K562 (cell line): Measurements from ENCODE around the gene CNOT1. TPM values are rescaled to one million over a fixed set of nuclear protein-coding genes. Genes with fewer than 3 reads are reported as not detected.

Experiments used
- polyA plus RNA-seq, 8 experiments: library from polyadenylated mRNA; depleted of rRNA in 4 of 8; stranded (reverse) in 5 of 8; unstranded in 3 of 8; fragments of >200 nt; fragmentation: Nextera tagmentation in 2 of 8; fragmentation: Illumina TruSeq in 1 of 8; extraction: Ambion mirVana in 2 of 8; extraction: Trizol in 1 of 8; gene quantifications; 2 replicates each; pipeline versions ENCODE4 v1.2.1 to v1.2.3, GENCODE V29; 2011 to 2014; ENCODE audit warnings: inconsistent platforms in 1 of 8, missing spikeins in 1 of 8
- small RNA-seq: library from RNA; depleted of rRNA; stranded (forward); fragments of <200 nt; gene quantifications from one replicate; pipeline ENCODE3, GENCODE V24; 2014
- total RNA-seq, 7 experiments: library from RNA; depleted of rRNA in 6 of 7; stranded (reverse); fragments of >200 nt in 6 of 7; fragmentation: Illumina TruSeq in 2 of 7; extraction: Trizol in 2 of 7; gene quantifications; 2 replicates each; pipeline versions ENCODE4 v1.2.1 to v1.2.3, GENCODE V29; 2011 to 2021; ENCODE audit warnings: low replicate concordance in 1 of 7

Gene CNOT1
- total and polyA plus RNA-seq, 9 of the 15 experiments (the other 6 are each of a cell fraction or from before 2014, with no cell fraction given): 110 to 270 (median 220) TPM

Small RNAs within 50 kb of the gene (small RNA-seq; reads per million reads assigned to genes)
- gene RNU6-103P (not detected), gene SNORA46 (41.4 reads per million, percentile 98 among the genes with 10 or more reads in this experiment), gene SNORA50A (not detected)

Other genes with a start within 250 kb of the CNOT1 start
- 18.1 and 18.3 TPM in 2 replicates for gene GINS3, start 237.4 kb downstream of the CNOT1 start, total RNA-seq (2014; rRNA removed)
- 24.9 and 25.7 TPM in 2 replicates for gene GINS3, start 237.4 kb downstream of the CNOT1 start, total RNA-seq (2014; rRNA removed; fragmentation: Illumina TruSeq; extraction: Trizol)
- 26.7 and 27.0 TPM in 2 replicates for gene GINS3, start 237.4 kb downstream of the CNOT1 start, total RNA-seq (2015; rRNA removed; fragmentation: Illumina TruSeq; extraction: Trizol)
- gene GINS3, start 237.4 kb downstream of the CNOT1 start, total RNA-seq (2021): 17.8 and 22.5 TPM in 2 replicates
- 18.6 and 24.6 TPM in 2 replicates for gene GINS3, start 237.4 kb downstream of the CNOT1 start, polyA plus RNA-seq (2011; rRNA removed)
- 27.7 and 31.9 TPM in 2 replicates for gene GINS3, start 237.4 kb downstream of the CNOT1 start, polyA plus RNA-seq (2014; fragmentation: Illumina TruSeq; extraction: Trizol)
- gene GINS3, start 237.4 kb downstream of the CNOT1 start, polyA plus RNA-seq (2014; fragmentation: Nextera tagmentation; extraction: Ambion mirVana): 10 to 100 TPM; 25.4 to 28.1 TPM
- 17.8 and 20.6 TPM in 2 replicates for gene GINS3, start 237.4 kb downstream of the CNOT1 start, polyA plus RNA-seq (2014; rRNA removed)
- gene NDRG4, start 129.7 kb downstream of the CNOT1 start, total RNA-seq (2014; rRNA removed): 0.18 and 0.37 TPM in 2 replicates
- 0.22 and 0.62 TPM in 2 replicates for gene NDRG4, start 129.7 kb downstream of the CNOT1 start, total RNA-seq (2014; rRNA removed; fragmentation: Illumina TruSeq; extraction: Trizol)
- gene NDRG4, start 129.7 kb downstream of the CNOT1 start, total RNA-seq (2015; rRNA removed; fragmentation: Illumina TruSeq; extraction: Trizol): 0.14 and 0.26 TPM in 2 replicates
- 0.85 and 0.95 TPM in 2 replicates for gene NDRG4, start 129.7 kb downstream of the CNOT1 start, total RNA-seq (2021)
- gene NDRG4, start 129.7 kb downstream of the CNOT1 start, polyA plus RNA-seq (2011; rRNA removed): 0.24 and 0.61 TPM in 2 replicates
- 0.14 and 0.28 TPM in 2 replicates for gene NDRG4, start 129.7 kb downstream of the CNOT1 start, polyA plus RNA-seq (2014; fragmentation: Illumina TruSeq; extraction: Trizol)
- under 1 TPM; 0.06 to 0.07 TPM for gene NDRG4, start 129.7 kb downstream of the CNOT1 start, polyA plus RNA-seq (2014; fragmentation: Nextera tagmentation; extraction: Ambion mirVana)
- gene NDRG4, start 129.7 kb downstream of the CNOT1 start, polyA plus RNA-seq (2014; rRNA removed): 0.53 and 0.81 TPM in 2 replicates
- gene SETD6, start 114.3 kb downstream of the CNOT1 start, total RNA-seq (2014; rRNA removed): 28.1 and 33.9 TPM in 2 replicates
- gene SETD6, start 114.3 kb downstream of the CNOT1 start, total RNA-seq (2014; rRNA removed; fragmentation: Illumina TruSeq; extraction: Trizol): 19.8 and 21.4 TPM in 2 replicates
- 19.3 and 20.2 TPM in 2 replicates for gene SETD6, start 114.3 kb downstream of the CNOT1 start, total RNA-seq (2015; rRNA removed; fragmentation: Illumina TruSeq; extraction: Trizol)
- 24.4 and 28.5 TPM in 2 replicates for gene SETD6, start 114.3 kb downstream of the CNOT1 start, total RNA-seq (2021)
- 23.7 and 29.2 TPM in 2 replicates for gene SETD6, start 114.3 kb downstream of the CNOT1 start, polyA plus RNA-seq (2011; rRNA removed)
- gene SETD6, start 114.3 kb downstream of the CNOT1 start, polyA plus RNA-seq (2014; fragmentation: Illumina TruSeq; extraction: Trizol): 18.3 and 19.3 TPM in 2 replicates
- 1 to 10 TPM; 9.2 to 9.6 TPM for gene SETD6, start 114.3 kb downstream of the CNOT1 start, polyA plus RNA-seq (2014; fragmentation: Nextera tagmentation; extraction: Ambion mirVana)
- 37.2 and 40.9 TPM in 2 replicates for gene SETD6, start 114.3 kb downstream of the CNOT1 start, polyA plus RNA-seq (2014; rRNA removed)
- gene SLC38A7, start 54.9 kb upstream of the CNOT1 start, total RNA-seq (2014; rRNA removed): 5.8 and 6.5 TPM in 2 replicates
- 4.7 and 5.9 TPM in 2 replicates for gene SLC38A7, start 54.9 kb upstream of the CNOT1 start, total RNA-seq (2014; rRNA removed; fragmentation: Illumina TruSeq; extraction: Trizol)
- gene SLC38A7, start 54.9 kb upstream of the CNOT1 start, total RNA-seq (2015; rRNA removed; fragmentation: Illumina TruSeq; extraction: Trizol): 7.2 and 7.5 TPM in 2 replicates
- 9.8 and 12.2 TPM in 2 replicates for gene SLC38A7, start 54.9 kb upstream of the CNOT1 start, total RNA-seq (2021)
- gene SLC38A7, start 54.9 kb upstream of the CNOT1 start, polyA plus RNA-seq (2011; rRNA removed): 5.5 and 5.7 TPM in 2 replicates
- gene SLC38A7, start 54.9 kb upstream of the CNOT1 start, polyA plus RNA-seq (2014; fragmentation: Illumina TruSeq; extraction: Trizol): 7.8 and 8.1 TPM in 2 replicates
- gene SLC38A7, start 54.9 kb upstream of the CNOT1 start, polyA plus RNA-seq (2014; fragmentation: Nextera tagmentation; extraction: Ambion mirVana): 1 to 10 TPM; 2.7 to 2.8 TPM
- 7.2 and 10.4 TPM in 2 replicates for gene SLC38A7, start 54.9 kb upstream of the CNOT1 start, polyA plus RNA-seq (2014; rRNA removed)
- 76.5 and 92.9 TPM in 2 replicates for gene GOT2, start 104.5 kb upstream of the CNOT1 start, total RNA-seq (2014; rRNA removed)
- gene GOT2, start 104.5 kb upstream of the CNOT1 start, total RNA-seq (2014; rRNA removed; fragmentation: Illumina TruSeq; extraction: Trizol): 80.2 and 85.4 TPM in 2 replicates
- 60.4 and 64.7 TPM in 2 replicates for gene GOT2, start 104.5 kb upstream of the CNOT1 start, total RNA-seq (2015; rRNA removed; fragmentation: Illumina TruSeq; extraction: Trizol)
- 149 and 157 TPM in 2 replicates for gene GOT2, start 104.5 kb upstream of the CNOT1 start, total RNA-seq (2021)
- gene GOT2, start 104.5 kb upstream of the CNOT1 start, polyA plus RNA-seq (2011; rRNA removed): 43.1 and 58.9 TPM in 2 replicates
- 170 and 190 TPM in 2 replicates for gene GOT2, start 104.5 kb upstream of the CNOT1 start, polyA plus RNA-seq (2014; fragmentation: Illumina TruSeq; extraction: Trizol)
- gene GOT2, start 104.5 kb upstream of the CNOT1 start, polyA plus RNA-seq (2014; fragmentation: Nextera tagmentation; extraction: Ambion mirVana): 10 to 100 TPM; 81.8 to 83.8 TPM
- gene GOT2, start 104.5 kb upstream of the CNOT1 start, polyA plus RNA-seq (2014; rRNA removed): 63.8 and 70.1 TPM in 2 replicates